Measurements from ENCODE around the gene ADAMTS3.

ADAMTS3 gene

DNA sequence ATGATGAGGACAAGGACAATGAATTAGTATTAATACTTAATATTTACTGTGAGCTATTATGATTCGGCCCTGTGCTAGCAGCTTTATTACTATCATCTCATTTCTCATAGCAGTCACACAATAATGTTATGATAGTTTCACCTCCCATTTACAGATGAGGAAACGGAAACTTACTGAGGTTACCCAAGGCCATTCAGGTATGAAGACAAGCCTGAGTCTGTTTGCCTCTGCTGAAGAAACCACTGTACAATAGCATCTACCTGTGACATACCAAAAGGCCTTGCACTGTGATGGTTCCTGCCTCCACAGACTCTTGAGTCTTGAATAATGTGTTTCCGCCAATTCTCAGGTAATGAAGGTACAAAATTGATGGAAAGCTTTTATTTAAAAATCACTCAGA lies 288.8 kb downstream of the ADAMTS3 start (continued):
- TF ChIP-seq, protein P1, sequence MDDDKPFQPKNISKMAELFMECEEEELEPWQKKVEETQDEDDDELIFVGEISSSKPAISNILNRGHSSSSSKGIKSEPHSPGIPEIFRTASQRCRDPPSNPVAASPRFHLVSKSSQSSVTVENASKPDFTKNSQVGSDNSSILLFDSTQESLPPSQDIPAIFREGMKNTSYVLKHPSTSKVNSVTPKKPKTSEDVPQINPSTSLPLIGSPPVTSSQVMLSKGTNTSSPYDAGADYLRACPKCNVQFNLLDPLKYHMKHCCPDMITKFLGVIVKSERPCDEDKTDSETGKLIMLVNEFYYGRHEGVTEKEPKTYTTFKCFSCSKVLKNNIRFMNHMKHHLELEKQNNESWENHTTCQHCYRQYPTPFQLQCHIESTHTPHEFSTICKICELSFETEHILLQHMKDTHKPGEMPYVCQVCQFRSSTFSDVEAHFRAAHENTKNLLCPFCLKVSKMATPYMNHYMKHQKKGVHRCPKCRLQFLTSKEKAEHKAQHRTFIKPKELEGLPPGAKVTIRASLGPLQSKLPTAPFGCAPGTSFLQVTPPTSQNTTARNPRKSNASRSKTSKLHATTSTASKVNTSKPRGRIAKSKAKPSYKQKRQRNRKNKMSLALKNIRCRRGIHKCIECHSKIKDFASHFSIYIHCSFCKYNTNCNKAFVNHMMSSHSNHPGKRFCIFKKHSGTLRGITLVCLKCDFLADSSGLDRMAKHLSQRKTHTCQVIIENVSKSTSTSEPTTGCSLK (tag by site-specific recombination; IDR thresholded peaks at IDR 0.05) = no peak

DNA sequence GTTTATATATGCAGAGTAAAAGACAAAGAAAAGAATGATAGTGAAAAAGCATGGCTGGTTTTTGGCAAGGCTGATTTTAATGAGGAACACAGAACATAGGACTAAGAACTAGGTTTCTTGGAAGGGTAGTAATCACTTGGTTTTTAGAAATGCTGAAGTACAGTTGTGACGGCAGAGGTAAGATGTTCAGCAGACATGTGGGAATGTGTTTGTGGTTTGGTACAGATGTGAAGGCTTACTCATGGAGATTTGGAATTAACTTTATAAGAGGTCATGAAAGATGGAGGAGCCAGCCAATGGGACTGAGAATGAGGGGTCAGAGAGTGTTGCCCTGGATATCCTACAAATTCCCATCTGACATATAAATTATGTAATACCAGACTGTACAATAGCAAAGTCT lies 293.6 kb downstream of the ADAMTS3 start:
- Histone ChIP-seq H3K4me3 (ENCODE audit: low read depth, low read length) (no peak overlapping the region), H3K4me1 (ENCODE audit: control insufficient read depth, insufficient read depth, low read length) (no peaks in the 10 kb centered on the region), H3K27ac (ENCODE audit: extremely low read depth, low read depth, low read length) (no peak overlapping the region), H3K36me3 (ENCODE audit: control insufficient read depth in 2 of 2, insufficient read depth in 1 of 2, low read length in 2 of 2) (no peaks in the 10 kb centered on the region), H3K9me3 (ENCODE audit: control insufficient read depth, insufficient read depth, low read depth, low read length) (no peaks in the 10 kb centered on the region)
- ChIA-PET POLR2A (no interaction called here), CTCF (no interaction called here)
- TF ChIP-seq ZNF202 (tag by site-specific recombination; IDR thresholded peaks at IDR 0.05; ENCODE audit: borderline replicate concordance) (no peak), ZNF660 (tag by site-specific recombination; IDR thresholded peaks at IDR 0.05) (no peak), ZNF571 (tag by site-specific recombination; IDR thresholded peaks at IDR 0.05) (no peak), ZNF843 (tag by site-specific recombination; IDR thresholded peaks at IDR 0.05) (no peak), ZNF548 (tag by site-specific recombination; IDR thresholded peaks at IDR 0.05) (no peak), ZBTB7A (tag by site-specific recombination; IDR thresholded peaks at IDR 0.05; ENCODE audit: low read depth) (no peak)
- TF ChIP-seq, protein P2, sequence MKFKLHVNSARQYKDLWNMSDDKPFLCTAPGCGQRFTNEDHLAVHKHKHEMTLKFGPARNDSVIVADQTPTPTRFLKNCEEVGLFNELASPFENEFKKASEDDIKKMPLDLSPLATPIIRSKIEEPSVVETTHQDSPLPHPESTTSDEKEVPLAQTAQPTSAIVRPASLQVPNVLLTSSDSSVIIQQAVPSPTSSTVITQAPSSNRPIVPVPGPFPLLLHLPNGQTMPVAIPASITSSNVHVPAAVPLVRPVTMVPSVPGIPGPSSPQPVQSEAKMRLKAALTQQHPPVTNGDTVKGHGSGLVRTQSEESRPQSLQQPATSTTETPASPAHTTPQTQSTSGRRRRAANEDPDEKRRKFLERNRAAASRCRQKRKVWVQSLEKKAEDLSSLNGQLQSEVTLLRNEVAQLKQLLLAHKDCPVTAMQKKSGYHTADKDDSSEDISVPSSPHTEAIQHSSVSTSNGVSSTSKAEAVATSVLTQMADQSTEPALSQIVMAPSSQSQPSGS (tag by site-specific recombination; IDR thresholded peaks at IDR 0.05; ENCODE audit: low read depth) = no peak

DNA sequence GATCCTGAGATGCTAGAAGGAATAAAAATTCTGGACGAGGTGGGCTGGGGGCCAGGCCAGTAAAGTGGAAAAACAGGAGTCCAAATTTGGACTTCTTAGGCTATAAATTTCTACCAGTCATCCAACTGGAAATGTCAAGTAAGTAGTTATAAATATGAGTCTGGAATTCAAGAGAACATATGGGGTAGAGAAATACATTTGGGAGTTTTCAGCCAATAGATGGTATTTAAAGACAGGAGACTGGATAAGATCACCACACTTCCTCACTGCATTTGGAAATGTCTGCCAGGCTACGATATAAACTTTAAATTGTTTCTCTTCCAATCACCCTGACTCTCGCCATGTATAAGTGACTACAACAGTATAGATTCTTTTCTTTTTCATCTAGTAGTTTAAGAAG lies 294.8 kb downstream of the ADAMTS3 start:
- TF ChIP-seq, protein P3, sequence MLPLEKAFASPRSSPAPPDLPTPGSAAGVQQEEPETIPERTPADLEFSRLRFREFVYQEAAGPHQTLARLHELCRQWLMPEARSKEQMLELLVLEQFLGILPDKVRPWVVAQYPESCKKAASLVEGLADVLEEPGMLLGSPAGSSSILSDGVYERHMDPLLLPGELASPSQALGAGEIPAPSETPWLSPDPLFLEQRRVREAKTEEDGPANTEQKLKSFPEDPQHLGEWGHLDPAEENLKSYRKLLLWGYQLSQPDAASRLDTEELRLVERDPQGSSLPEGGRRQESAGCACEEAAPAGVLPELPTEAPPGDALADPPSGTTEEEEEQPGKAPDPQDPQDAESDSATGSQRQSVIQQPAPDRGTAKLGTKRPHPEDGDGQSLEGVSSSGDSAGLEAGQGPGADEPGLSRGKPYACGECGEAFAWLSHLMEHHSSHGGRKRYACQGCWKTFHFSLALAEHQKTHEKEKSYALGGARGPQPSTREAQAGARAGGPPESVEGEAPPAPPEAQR (tag by site-specific recombination; IDR thresholded peaks at IDR 0.05) = no peak
- TF ChIP-seq ZNF223 (tag by site-specific recombination; IDR thresholded peaks at IDR 0.05) (no peak), ZNF157 (tag by site-specific recombination; IDR thresholded peaks at IDR 0.05) (no peak)
- TF ChIP-seq, protein P4, sequence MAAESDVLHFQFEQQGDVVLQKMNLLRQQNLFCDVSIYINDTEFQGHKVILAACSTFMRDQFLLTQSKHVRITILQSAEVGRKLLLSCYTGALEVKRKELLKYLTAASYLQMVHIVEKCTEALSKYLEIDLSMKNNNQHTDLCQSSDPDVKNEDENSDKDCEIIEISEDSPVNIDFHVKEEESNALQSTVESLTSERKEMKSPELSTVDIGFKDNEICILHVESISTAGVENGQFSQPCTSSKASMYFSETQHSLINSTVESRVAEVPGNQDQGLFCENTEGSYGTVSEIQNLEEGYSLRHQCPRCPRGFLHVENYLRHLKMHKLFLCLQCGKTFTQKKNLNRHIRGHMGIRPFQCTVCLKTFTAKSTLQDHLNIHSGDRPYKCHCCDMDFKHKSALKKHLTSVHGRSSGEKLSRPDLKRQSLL (tag by site-specific recombination; IDR thresholded peaks at IDR 0.05) = no peak

DNA sequence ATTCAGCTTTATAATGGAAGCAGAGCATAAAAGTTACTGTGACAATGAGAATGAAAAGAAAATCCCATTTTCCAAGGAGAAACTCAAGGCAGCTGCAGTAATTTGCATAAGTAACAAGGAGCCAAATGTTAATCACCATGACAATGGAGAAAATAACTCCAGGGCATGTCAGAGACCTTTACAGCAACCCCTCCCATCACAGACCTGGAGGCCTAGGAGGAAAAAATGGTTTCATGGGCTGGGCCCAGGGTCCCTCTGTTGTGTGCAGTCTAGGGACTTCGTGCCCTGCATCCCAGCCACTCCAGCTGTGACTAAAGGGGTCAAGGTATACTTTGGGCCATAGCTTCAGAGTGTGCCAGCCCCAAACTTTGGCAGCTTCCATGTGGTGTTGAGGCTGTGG lies 313.8 kb downstream of the ADAMTS3 start:
- Histone ChIP-seq H3K4me1 (ENCODE audit: control insufficient read depth, insufficient read depth, low read length) (no peaks in the 10 kb centered on the region), H3K4me3 (ENCODE audit: low read depth, low read length) (no peak overlapping the region), H3K27ac (ENCODE audit: extremely low read depth, low read depth, low read length) (no peak overlapping the region), H3K9me3 (ENCODE audit: control insufficient read depth, insufficient read depth, low read depth, low read length) (no peaks in the 10 kb centered on the region), H3K36me3 (ENCODE audit: control insufficient read depth in 2 of 2, insufficient read depth in 1 of 2, low read length in 2 of 2) (no peaks in the 10 kb centered on the region)
- ChIA-PET CTCF (interaction anchor here (0.6 kb wide), 1 partner anchor 31 kb away, joined by 3 read pairs; no protein-coding TSS in a partner anchor), POLR2A (no interaction called here)
- TF ChIP-seq ZNF785 (tag by site-specific recombination; IDR thresholded peaks at IDR 0.05) (no peak), ZNF114 (tag by site-specific recombination; IDR thresholded peaks at IDR 0.05) (no peak), ZNF585B (tag by site-specific recombination; IDR thresholded peaks at IDR 0.05) (peak; percentile 80), ZNF175 (tag by site-specific recombination; IDR thresholded peaks at IDR 0.05) (no peak), ZNF354C (tag by site-specific recombination; IDR thresholded peaks at IDR 0.05; ENCODE audit: borderline replicate concordance, low read depth) (no peak), KLF8 (tag by site-specific recombination; IDR thresholded peaks at IDR 0.05) (no peak), ZNF324 (tag by site-specific recombination; IDR thresholded peaks at IDR 0.05) (no peak), RBAK (tag by site-specific recombination; IDR thresholded peaks at IDR 0.05) (no peak)
- TF ChIP-seq, protein P5, sequence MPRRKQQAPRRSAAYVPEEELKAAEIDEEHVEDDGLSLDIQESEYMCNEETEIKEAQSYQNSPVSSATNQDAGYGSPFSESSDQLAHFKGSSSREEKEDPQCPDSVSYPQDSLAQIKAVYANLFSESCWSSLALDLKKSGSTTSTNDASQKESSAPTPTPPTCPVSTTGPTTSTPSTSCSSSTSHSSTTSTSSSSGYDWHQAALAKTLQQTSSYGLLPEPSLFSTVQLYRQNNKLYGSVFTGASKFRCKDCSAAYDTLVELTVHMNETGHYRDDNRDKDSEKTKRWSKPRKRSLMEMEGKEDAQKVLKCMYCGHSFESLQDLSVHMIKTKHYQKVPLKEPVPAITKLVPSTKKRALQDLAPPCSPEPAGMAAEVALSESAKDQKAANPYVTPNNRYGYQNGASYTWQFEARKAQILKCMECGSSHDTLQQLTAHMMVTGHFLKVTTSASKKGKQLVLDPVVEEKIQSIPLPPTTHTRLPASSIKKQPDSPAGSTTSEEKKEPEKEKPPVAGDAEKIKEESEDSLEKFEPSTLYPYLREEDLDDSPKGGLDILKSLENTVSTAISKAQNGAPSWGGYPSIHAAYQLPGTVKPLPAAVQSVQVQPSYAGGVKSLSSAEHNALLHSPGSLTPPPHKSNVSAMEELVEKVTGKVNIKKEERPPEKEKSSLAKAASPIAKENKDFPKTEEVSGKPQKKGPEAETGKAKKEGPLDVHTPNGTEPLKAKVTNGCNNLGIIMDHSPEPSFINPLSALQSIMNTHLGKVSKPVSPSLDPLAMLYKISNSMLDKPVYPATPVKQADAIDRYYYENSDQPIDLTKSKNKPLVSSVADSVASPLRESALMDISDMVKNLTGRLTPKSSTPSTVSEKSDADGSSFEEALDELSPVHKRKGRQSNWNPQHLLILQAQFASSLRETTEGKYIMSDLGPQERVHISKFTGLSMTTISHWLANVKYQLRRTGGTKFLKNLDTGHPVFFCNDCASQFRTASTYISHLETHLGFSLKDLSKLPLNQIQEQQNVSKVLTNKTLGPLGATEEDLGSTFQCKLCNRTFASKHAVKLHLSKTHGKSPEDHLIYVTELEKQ (tag by site-specific recombination; IDR thresholded peaks at IDR 0.05; ENCODE audit: borderline replicate concordance) = no peak

More for the DNA sequence above, 294.8 kb downstream of the ADAMTS3 start:
- Histone ChIP-seq H3K27ac (ENCODE audit: extremely low read depth, low read depth, low read length) (no peak overlapping the region), H3K9me3 (ENCODE audit: control insufficient read depth, insufficient read depth, low read depth, low read length) (no peaks in the 10 kb centered on the region), H3K4me3 (ENCODE audit: low read depth, low read length) (no peak overlapping the region), H3K36me3 (ENCODE audit: control insufficient read depth in 2 of 2, insufficient read depth in 1 of 2, low read length in 2 of 2) (no peaks in the 10 kb centered on the region), H3K4me1 (ENCODE audit: control insufficient read depth, insufficient read depth, low read length) (no peaks in the 10 kb centered on the region)
- CTCF ChIA-PET = interaction anchor here (0.7 kb wide), 1 partner anchor 21 kb away, joined by 3 read pairs; no protein-coding TSS in a partner anchor
- POLR2A ChIA-PET = no interaction called here

Measured in HEK293 (cell line).